HT1080 (cell line): ENCODE data around the gene PCDH9. TPM values are rescaled to one million over a fixed set of nuclear protein-coding genes. Genes with fewer than 3 reads are reported as not detected.
A peak's percentile ranks its signal among the peaks of the same experiment; 100 is the strongest.

Experiments
- DNase-seq: peaks from one replicate; pipeline ENCODE4 v3.0.0-alpha.2; 2015; ENCODE audit warnings: low read depth
- total RNA-seq: library from RNA; depleted of rRNA; stranded (reverse); fragments of >200 nt; shearing (Covaris generic); gene quantifications from 2 replicates; pipeline ENCODE4 v1.2.3, GENCODE V29; 2014

The PCDH9 gene
- total RNA-seq, 1 experiment from 2014 or later = 0.92 TPM

GRCh38 chr13:67042556-67042955, 187.6 kb downstream of the PCDH9 start:
- DNase-seq = no peak

GRCh38 chr13:67036699-67037457, 193.3 kb downstream of the PCDH9 start:
- DNase-seq = no peak

- DNase-seq = no peak
Observed at GRCh38 chr13:67033170-67033569, 197.0 kb downstream of the PCDH9 start.

GRCh38 chr13:67023130-67023876, 206.8 kb downstream of the PCDH9 start:
- DNase-seq = peak; percentile 86

- DNase-seq = no peak
Observed at GRCh38 chr13:67018775-67019174, 211.4 kb downstream of the PCDH9 start.

GRCh38 chr13:67017276-67017675, 212.9 kb downstream of the PCDH9 start:
- no peak for DNase-seq

GRCh38 chr13:67015976-67016600, 214.0 kb downstream of the PCDH9 start:
- no peak for DNase-seq

GRCh38 chr13:67014399-67014798, 215.7 kb downstream of the PCDH9 start:
- DNase-seq = no peak

GRCh38 chr13:67013709-67014108, 216.4 kb downstream of the PCDH9 start:
- DNase-seq = no peak

- no peak for DNase-seq
Observed at GRCh38 chr13:67008075-67008668, 222.0 kb downstream of the PCDH9 start.

GRCh38 chr13:67004511-67004910, 225.6 kb downstream of the PCDH9 start:
- no peak for DNase-seq

- no peak for DNase-seq
Observed at GRCh38 chr13:67003743-67004142, 226.4 kb downstream of the PCDH9 start.

- no peak for DNase-seq
Observed at GRCh38 chr13:67001363-67001762, 228.8 kb downstream of the PCDH9 start.

GRCh38 chr13:66996503-66996902, 233.6 kb downstream of the PCDH9 start:
- DNase-seq = no peak

GRCh38 chr13:66995203-66995611, 234.9 kb downstream of the PCDH9 start:
- no peak for DNase-seq

- no peak for DNase-seq
Observed at GRCh38 chr13:66994517-66995202, 235.5 kb downstream of the PCDH9 start.

- peak; percentile 35 for DNase-seq
Observed at GRCh38 chr13:66994097-66994496, 236.0 kb downstream of the PCDH9 start.

- DNase-seq = no peak
Observed at GRCh38 chr13:66992719-66993118, 237.4 kb downstream of the PCDH9 start.

- DNase-seq = peak; percentile 37
Observed at GRCh38 chr13:66992183-66992582, 238.0 kb downstream of the PCDH9 start.

GRCh38 chr13:66984241-66984640, 245.9 kb downstream of the PCDH9 start:
- DNase-seq = no peak

- no peak for DNase-seq
Observed at GRCh38 chr13:66981912-66982311, 248.2 kb downstream of the PCDH9 start.
